Inflammatory macrophage (primary cell): ENCODE results near the gene NRAS.
"Not testable (repeated sequence)": the region's sequence is repeated elsewhere in the genome, so short reads cannot be mapped to it uniquely, and the experiment has no call there.

ENCODE experiments used
- DNase-seq, 2 donors: peaks; one replicate each; pipeline ENCODE4 v3.0.0-alpha.2; 2020 to 2022
- total RNA-seq, 18 experiments: gene quantifications; one replicate each; lab custom pipeline; 2026; ENCODE audit warnings: mixed read lengths in 6 of 18, inconsistent platforms in 2 of 18; lab: John Stamatoyannopoulos, UW

Gene NRAS
- 155 to 307 (median 212) reads per million in 18 experiments for total RNA-seq

- DNase-seq: peak; percentile 95 to 96
Observed at GRCh38 chr1:114716304-114717170, at the start of gene NRAS. Gene NRAS, minus strand, starts transcription at chr1:114716771. Its CDS starts 611 bp downstream, at chr1:114716160.

GRCh38 chr1:114764689-114765088 lies 48.1 kb upstream of the NRAS start:
- DNase-seq: peak in 1 of 2 donors; percentile 15

- DNase-seq: peak in 1 of 2 donors; percentile 3
Observed at GRCh38 chr1:114758256-114758832, 41.8 kb upstream of the NRAS start.

GRCh38 chr1:114757455-114758255 lies 41.1 kb upstream of the NRAS start, which contains the start of gene CSDE1:
Gene CSDE1, minus strand, starts transcription at chr1:114757984. Its CDS starts 18,094 bp downstream, at chr1:114739890.
- peak; percentile 99 for DNase-seq

GRCh38 chr1:114756949-114757454 lies 40.4 kb upstream of the NRAS start:
- DNase-seq: peak; percentile 64 to 68

GRCh38 chr1:114756009-114756892 lies 39.7 kb upstream of the NRAS start:
- no peak for DNase-seq

- peak; percentile 39 to 68 for DNase-seq
Observed at GRCh38 chr1:114755006-114755931, 38.7 kb upstream of the NRAS start.

- not testable (repeated sequence) for DNase-seq
Observed at GRCh38 chr1:114753702-114754101, 37.1 kb upstream of the NRAS start.

GRCh38 chr1:114753143-114753542 lies 36.6 kb upstream of the NRAS start:
- DNase-seq: no peak

GRCh38 chr1:114750780-114751179 lies 34.2 kb upstream of the NRAS start:
- no peak for DNase-seq

- no peak for DNase-seq
Observed at GRCh38 chr1:114749835-114750234, 33.3 kb upstream of the NRAS start.

- DNase-seq: no peak
Observed at GRCh38 chr1:114746450-114747121, 30.0 kb upstream of the NRAS start.

- peak; percentile 11 to 35 for DNase-seq
Observed at GRCh38 chr1:114745291-114745690, 28.7 kb upstream of the NRAS start.

GRCh38 chr1:114741963-114742746 lies 25.6 kb upstream of the NRAS start:
- no peak for DNase-seq

- no peak for DNase-seq
Observed at GRCh38 chr1:114740331-114740730, 23.8 kb upstream of the NRAS start.

- DNase-seq: no peak
Observed at GRCh38 chr1:114737314-114737849, 20.8 kb upstream of the NRAS start.

GRCh38 chr1:114735479-114735878 lies 18.9 kb upstream of the NRAS start:
- no peak for DNase-seq

GRCh38 chr1:114729782-114730181 lies 13.2 kb upstream of the NRAS start:
- no peak for DNase-seq

GRCh38 chr1:114728553-114728952 lies 12.0 kb upstream of the NRAS start:
- no peak for DNase-seq
